Endothelial cell of umbilical vein (primary cell): ENCODE data around the gene METTL26.

Source experiments
- EZH2 ChIP-seq: IDR thresholded peaks from 2 replicates; pipeline ENCODE4 v1.6.1; 2012; ENCODE audit warnings: borderline replicate concordance, low read depth, mild to moderate bottlenecking, moderate library complexity, low read length, inconsistent platforms; ENCODE audit not compliant: severe bottlenecking
- POLR2A ChIP-seq: IDR thresholded peaks from 2 replicates; pipeline ENCODE4 v1.6.1; 2012; ENCODE audit warnings: low read depth, mild to moderate bottlenecking, control low read depth, low read length

DNA sequence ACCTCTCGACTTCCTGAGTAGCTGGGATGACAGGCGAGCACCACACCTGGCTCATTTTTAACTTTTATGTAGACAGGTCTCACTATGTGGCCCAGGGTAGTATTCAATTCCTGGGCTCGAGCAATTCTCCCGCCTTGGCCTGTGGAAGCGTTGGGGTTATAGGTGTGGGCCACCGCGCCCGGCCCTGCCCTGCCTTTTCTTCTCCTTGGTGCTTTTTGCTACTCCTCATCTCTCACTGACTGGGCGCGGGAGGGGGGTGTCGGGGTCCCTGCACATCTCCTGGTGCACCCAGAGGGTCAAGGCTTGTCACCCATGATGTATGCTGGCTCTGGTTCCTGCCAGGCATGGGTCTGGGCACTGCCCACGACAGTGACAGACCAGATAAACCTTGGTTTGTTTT lies 8.5 kb upstream of the METTL26 start:
- no peak for TF ChIP-seq POLR2A
- no peak for TF ChIP-seq EZH2
